Left ventricle myocardium inferior (tissue), 1 donor: Measurements from ENCODE around the gene AMZ2. TPM values are rescaled to one million over a fixed set of nuclear protein-coding genes. Genes with fewer than 3 reads are reported as not detected.
"Not testable (repeated sequence)": the region's sequence is repeated elsewhere in the genome, so short reads cannot be mapped to it uniquely, and the experiment has no call there.

Experiments
- DNase-seq: peaks from one replicate; pipeline ENCODE4 v3.0.0-alpha.2; 2020
- H3K27ac ChIP-seq: fragments of 200-600 bp; replicated peaks from 2 replicates; pipeline ENCODE4 v1.8.0; 2021
- H3K27me3 ChIP-seq: fragments of 200-600 bp; 2 replicates; pipeline ENCODE4 v1.8.0; 2021; ENCODE audit warnings: low read depth
- H3K36me3 ChIP-seq: fragments of 200-600 bp; 2 replicates; pipeline ENCODE4 v1.8.0; 2021
- H3K4me1 ChIP-seq: fragments of 200-600 bp; 2 replicates; pipeline ENCODE4 v1.8.0; 2021
- H3K4me3 ChIP-seq: fragments of 200-600 bp; 2 replicates; pipeline ENCODE4 v1.8.0; 2021; ENCODE audit warnings: mild to moderate bottlenecking, moderate library complexity
- H3K9me3 ChIP-seq: fragments of 200-600 bp; replicated peaks from 2 replicates; pipeline ENCODE4 v1.8.0; 2021
- intact Hi-C: fragments of 100-400 bp; cut with micrococcal nuclease; formaldehyde crosslinking; loops from one replicate; pipeline ENCODE4 v1.11.0; 2022
- total RNA-seq: library from RNA; stranded (reverse); fragmentation: NEBNext Ultra II Directional; extraction: Animal tissue kit (Norgen Biotek cat#: 25700); gene quantifications from one replicate; pipeline ENCODE4 v1.2.1, GENCODE V29; 2021
- TF ChIP-seq, protein P1 (sequence below): fragments of 200-600 bp; IDR thresholded peaks from 2 replicates; pipeline ENCODE4 v1.8.0; 2021; ENCODE audit warnings: antibody characterized with exemption, mild to moderate bottlenecking, borderline replicate concordance
- donor health status: DM: no; HTN: yes; CAD: no; lungs with severe emphysema.

The AMZ2 gene
- total RNA-seq, 1 donor from 2014 or later: 99.9 TPM

DNA sequence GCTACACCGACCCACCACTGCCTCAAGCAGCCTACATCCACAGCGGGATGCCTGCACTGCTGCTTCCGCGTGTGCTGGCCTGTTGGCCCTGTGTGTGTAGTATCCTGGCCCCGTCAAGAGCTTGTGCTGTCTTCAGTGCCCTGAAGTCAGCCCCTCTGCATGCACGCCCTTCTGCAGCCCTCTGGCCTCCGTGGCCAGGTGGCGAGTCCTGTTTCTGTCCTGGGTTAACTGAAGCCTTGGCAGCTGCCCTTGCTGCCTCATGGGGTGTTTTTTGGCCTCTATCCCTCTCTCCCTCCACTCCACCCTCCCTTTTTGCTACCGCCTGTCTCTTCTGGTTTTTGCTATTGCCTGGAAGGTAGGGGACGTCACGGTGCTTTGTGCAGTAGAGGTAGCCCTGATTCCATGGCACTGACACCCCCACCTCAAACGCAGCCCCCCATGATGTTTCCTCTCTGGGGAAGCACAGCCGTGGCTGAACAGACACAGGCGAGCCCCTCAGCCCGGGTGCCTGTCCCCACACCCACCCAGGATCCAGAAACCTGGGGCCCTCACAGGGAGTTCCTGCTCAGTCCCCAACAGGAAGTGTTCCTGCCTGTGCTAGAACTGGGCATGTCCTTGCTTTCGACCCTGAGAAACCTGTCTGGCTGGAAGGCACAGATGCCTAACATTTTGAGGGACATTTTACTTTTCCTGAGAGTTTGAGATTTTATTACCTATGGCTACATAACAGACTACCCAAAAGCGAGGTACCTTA, 18.8 kb upstream of the AMZ2 start:
- TF ChIP-seq, protein P1, sequence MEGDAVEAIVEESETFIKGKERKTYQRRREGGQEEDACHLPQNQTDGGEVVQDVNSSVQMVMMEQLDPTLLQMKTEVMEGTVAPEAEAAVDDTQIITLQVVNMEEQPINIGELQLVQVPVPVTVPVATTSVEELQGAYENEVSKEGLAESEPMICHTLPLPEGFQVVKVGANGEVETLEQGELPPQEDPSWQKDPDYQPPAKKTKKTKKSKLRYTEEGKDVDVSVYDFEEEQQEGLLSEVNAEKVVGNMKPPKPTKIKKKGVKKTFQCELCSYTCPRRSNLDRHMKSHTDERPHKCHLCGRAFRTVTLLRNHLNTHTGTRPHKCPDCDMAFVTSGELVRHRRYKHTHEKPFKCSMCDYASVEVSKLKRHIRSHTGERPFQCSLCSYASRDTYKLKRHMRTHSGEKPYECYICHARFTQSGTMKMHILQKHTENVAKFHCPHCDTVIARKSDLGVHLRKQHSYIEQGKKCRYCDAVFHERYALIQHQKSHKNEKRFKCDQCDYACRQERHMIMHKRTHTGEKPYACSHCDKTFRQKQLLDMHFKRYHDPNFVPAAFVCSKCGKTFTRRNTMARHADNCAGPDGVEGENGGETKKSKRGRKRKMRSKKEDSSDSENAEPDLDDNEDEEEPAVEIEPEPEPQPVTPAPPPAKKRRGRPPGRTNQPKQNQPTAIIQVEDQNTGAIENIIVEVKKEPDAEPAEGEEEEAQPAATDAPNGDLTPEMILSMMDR: no peak
- DNase-seq: no peak
- Histone ChIP-seq H3K4me1 (peaks cover 8% of the 10 kb centered on the region), H3K27me3 (no peaks in the 10 kb centered on the region), H3K36me3 (no peaks in the 10 kb centered on the region), H3K27ac (peak overlapping the region; percentile 40), H3K9me3 (no peaks in the 10 kb centered on the region), H3K4me3 (no peak overlapping the region)
- intact Hi-C loops: no loop called here

DNA sequence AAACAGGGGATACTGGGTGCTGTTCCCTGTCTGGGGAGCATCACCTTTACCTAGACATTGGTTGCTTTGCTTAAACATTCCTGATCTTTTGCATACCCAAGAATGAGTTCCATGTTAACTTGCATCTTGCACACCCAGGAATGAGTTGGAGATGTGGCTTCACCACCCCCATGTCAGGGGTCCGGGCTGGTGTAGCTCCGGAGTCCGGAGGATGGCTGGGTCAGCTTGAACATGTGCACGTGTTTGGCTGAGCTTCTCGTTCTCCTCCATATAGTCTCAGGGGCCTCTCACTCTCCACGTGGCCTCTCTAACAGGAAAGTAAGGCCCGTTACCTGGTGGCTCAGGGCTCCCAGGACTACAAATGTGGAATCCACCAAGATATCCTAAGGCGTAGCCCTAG, 18.2 kb upstream of the AMZ2 start:
- H3K9me3 ChIP-seq: no peaks in the 10 kb centered on the region
- DNase-seq: no peak
- peaks cover 14% of the 10 kb centered on the region for H3K4me1 ChIP-seq
- no peaks in the 10 kb centered on the region for H3K27me3 ChIP-seq
- H3K36me3 ChIP-seq: no peaks in the 10 kb centered on the region
- H3K4me3 ChIP-seq: no peak overlapping the region
- TF ChIP-seq, protein P1: no peak
- H3K27ac ChIP-seq: peak overlapping the region; percentile 40
- intact Hi-C loops: no loop called here

DNA sequence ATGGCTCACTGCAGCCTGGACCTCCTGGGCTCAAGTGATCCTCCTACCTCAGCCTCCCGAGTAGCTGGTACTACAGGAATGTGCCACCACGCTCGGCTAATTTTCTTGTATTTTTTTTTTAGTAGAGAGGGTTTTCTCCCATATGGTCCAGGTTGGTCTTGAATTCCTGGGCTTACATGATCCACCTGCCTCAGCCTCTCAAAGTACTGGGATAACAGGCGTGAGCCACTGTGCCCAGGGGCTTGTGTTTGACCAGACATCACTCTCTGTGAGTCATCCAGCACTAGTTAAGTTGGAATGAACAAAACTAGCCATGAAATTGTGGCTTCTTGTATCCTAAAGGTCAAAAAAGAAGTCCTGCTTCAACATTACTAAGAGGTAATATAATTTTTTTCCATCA, 16.7 kb upstream of the AMZ2 start:
- H3K36me3 ChIP-seq, H3K27ac ChIP-seq, DNase-seq, H3K27me3 ChIP-seq, H3K9me3 ChIP-seq, intact Hi-C loops, H3K4me3 ChIP-seq: not testable (repeated sequence)
- peaks cover 22% of the 10 kb centered on the region for H3K4me1 ChIP-seq

DNA sequence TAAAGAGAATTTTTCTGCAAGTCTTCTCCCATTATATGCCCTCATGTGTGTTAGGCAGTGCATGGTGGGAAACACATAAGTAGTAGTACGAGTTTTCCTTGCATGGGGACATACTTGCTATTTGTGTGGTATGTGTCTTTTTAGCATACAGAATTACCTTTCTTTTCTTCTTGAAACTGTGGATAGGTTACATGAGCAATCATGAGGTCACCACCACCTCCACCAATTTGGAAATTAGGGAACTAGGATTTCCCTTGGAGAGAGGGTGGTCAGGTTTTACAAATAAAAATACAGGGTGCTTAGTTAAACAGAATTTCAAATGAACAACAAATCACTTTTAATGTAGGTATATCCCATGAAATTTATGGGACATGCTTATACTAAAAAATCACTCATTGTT, 16.3 kb upstream of the AMZ2 start:
- Histone ChIP-seq H3K36me3 (no peaks in the 10 kb centered on the region), H3K9me3 (no peaks in the 10 kb centered on the region)
- intact Hi-C loops: no loop called here

DNA sequence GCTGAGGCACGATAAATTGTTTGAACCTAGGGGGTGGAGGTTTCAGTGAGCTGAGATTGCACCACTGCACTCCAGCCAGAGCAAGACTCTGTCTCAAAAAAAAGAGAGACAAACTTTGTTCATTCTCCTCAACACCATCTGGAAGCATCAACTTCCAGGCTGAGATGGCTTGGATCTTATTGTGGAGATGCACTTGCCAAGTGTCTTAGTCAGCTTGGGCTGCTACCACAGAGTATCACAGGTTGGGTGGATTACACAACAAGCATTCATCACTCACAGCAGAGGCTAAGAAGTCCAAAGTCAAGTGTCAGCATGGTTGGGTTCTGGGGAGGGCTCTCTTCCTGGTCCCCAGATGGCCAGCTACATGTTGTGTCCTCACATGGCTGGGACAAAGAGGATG, 15.1 kb upstream of the AMZ2 start:
- intact Hi-C loops, DNase-seq, H3K27me3 ChIP-seq, H3K4me3 ChIP-seq, H3K36me3 ChIP-seq, H3K27ac ChIP-seq, H3K9me3 ChIP-seq: not testable (repeated sequence)
- peaks cover 22% of the 10 kb centered on the region for H3K4me1 ChIP-seq

More for the DNA sequence above, 16.3 kb upstream of the AMZ2 start:
- DNase-seq: no peak
- TF ChIP-seq, protein P1: no peak
- H3K27me3 ChIP-seq: no peaks in the 10 kb centered on the region
- H3K4me1 ChIP-seq: peaks cover 22% of the 10 kb centered on the region
- no peak overlapping the region for H3K4me3 ChIP-seq
- no peak overlapping the region for H3K27ac ChIP-seq

DNA sequence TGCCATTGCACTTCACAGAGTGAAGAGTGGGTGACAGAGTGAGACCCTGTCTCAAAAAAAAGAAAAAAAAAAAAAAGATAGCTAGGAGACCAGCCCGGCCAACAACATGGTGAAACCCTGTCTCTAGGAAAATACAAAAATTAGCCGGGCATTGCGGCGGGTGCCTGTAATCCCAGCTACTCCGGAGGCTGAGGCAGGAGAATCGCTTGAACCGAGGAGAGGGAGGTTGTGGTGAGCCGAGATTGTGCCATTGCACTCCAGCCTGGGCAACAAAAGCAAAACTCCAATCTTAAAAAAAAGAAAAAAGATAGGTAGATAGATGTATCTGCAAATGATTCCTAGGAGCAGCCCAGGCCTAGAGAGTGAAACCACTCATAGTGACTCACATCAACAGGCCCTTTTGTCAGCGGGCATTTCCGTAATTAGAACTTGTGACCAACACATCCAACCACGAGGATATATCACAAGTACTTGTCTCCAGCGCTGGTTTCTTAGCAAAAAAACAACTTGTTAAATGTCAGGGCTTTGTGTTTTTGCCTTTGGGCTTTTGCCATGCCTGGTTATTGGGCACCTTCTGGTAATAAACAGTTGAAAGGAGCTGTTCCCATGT, 13.0 kb upstream of the AMZ2 start:
- Histone ChIP-seq H3K4me1 (peaks cover 14% of the 10 kb centered on the region), H3K27ac (peak overlapping the region; percentile 90)
- H3K4me3 ChIP-seq, H3K27me3 ChIP-seq, DNase-seq, H3K36me3 ChIP-seq, H3K9me3 ChIP-seq, intact Hi-C loops: not testable (repeated sequence)

DNA sequence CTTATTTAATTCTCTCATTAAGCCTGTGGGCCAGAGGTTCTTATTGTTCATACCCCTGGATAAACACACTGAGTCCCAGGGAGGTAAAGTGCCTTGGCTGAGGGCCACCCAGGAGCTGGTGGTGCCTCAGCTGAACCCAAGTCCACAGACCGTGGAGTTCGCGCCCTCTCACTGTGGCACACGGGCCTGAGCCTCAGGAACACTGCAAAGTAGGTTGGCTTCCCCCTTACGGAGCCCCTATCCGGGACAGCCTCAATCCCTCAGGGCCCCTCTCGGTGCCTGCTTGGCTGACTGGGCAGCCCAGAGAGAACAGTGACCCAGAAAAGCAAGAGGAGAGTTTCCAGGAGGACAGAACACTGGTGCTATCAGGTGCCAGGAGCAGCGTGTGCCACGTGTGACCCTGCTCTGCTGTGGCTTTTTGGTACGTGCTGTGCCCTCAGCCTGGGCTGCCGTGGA, 12.5 kb upstream of the AMZ2 start:
- Histone ChIP-seq H3K4me3 (peak overlapping the region; percentile 22), H3K4me1 (peaks cover 14% of the 10 kb centered on the region), H3K27ac (peak overlapping the region; percentile 90)
- H3K9me3 ChIP-seq, intact Hi-C loops, H3K27me3 ChIP-seq, H3K36me3 ChIP-seq: not testable (repeated sequence)
- DNase-seq: peak; percentile 72

DNA sequence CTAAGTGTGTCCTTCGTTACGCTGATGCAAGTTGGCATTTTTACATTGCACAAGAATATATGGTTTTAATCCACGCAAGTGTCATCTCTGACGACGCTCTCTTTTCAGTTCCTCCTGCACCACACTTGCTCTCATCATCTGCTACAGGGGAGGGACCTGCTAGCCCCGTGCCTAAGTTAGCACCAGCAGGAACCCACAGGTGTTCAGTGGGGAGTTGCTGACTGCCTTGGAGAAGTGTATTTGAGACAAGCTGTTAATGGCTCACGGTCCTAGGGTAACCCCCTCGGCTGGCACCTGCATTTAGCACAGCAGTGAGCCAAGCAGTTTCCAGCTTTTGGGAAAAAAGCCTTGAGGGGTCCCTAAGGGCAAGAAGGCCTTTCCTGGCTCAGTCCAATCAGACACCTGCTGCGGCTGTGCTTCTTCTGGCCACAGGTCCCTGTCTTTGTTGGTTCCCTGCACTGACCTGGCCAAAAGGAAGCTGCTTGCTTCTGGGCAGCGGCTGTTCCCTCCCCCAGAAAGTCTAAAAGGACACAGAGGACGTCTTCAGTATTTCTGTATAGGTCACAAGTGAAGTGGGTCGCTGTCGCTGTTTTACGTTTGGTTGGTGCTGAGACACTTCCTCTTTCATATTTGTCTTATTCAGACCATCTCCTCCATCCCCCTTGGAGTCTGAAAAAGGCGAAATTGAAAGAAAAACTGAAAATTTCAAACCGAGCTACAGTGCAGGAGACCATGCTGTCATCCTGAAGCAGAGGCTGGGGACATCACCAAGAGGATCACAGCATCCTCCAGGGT, 10.3 kb upstream of the AMZ2 start:
- H3K4me3 ChIP-seq, intact Hi-C loops: not testable (repeated sequence)
- peak overlapping the region; percentile 90 for H3K27ac ChIP-seq

More for the DNA sequence above, 10.3 kb upstream of the AMZ2 start:
- H3K4me1 ChIP-seq: peaks cover 14% of the 10 kb centered on the region
- not testable (repeated sequence) for H3K9me3 ChIP-seq, DNase-seq, H3K36me3 ChIP-seq, H3K27me3 ChIP-seq
